Muscle of arm (tissue), 12 donors: ENCODE results near the gene FBXL17. TPM values are rescaled to one million over a fixed set of nuclear protein-coding genes. Genes with fewer than 3 reads are reported as not detected.

Source experiments
- DNase-seq: peaks from one replicate; pipeline ENCODE4 v3.0.0-alpha.2; 2013
- polyA plus RNA-seq, 12 donors: library from polyadenylated mRNA; unstranded; fragments of 120-200 nt; gene quantifications; one replicate each; pipeline ENCODE4 v1.2.1, GENCODE V29; 2013; ENCODE audit not compliant: insufficient read length in 12 of 12

FBXL17 gene
- polyA plus RNA-seq, 12 donors, result 14.7 to 208 (median 25.1) TPM

GRCh38 chr5:107815109-107815508 is 566.8 kb downstream of the FBXL17 start:
- DNase-seq, result no peak

- no peak for DNase-seq
These were observed 567.6 kb downstream of the FBXL17 start for GRCh38 chr5:107814183-107814827.

DNA sequence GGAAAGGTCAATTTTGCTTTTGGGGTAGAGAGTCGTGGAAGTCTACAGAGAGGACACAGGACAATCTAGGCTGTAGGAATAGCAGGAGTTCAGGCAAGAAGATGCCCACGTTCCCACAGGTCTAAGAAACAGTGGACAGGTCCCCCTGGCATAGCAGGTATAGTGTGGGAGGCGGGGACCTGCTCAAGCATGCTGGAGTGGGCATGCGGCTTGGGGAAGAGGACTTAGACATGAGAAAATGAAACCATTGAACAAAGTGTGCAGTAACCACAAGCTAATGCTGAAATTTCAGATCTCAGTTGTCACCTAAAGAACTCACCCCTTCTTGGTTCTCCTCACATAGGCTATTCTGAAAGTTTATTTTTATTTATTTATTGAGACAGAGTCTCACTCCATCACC is 568.3 kb downstream of the FBXL17 start:
- no peak for DNase-seq

GRCh38 chr5:107812570-107813141 is 569.2 kb downstream of the FBXL17 start:
- DNase-seq, result no peak

GRCh38 chr5:107809201-107810034 is 572.5 kb downstream of the FBXL17 start:
- no peak for DNase-seq
